Nephron (organoid): ENCODE measurements around the gene LEFTY2.
A peak's percentile ranks its signal among the peaks of the same experiment; 100 is the strongest.
"Not testable (repeated sequence)": the region's sequence is repeated elsewhere in the genome, so short reads cannot be mapped to it uniquely, and the experiment has no call there.

Experiments
- H3K27ac Mint-ChIP-seq, 3 experiments: 2 replicates each; pipeline ENCODE4 v1.8.0; 2020; ENCODE audit warnings: mixed read lengths in 3 of 3, mild to moderate bottlenecking in 2 of 3, moderate library complexity in 1 of 3
- H3K27me3 Mint-ChIP-seq: 2 replicates; pipeline ENCODE4 v1.8.0; 2021; ENCODE audit warnings: low read depth, mild to moderate bottlenecking, moderate library complexity, mixed read lengths
- H3K36me3 Mint-ChIP-seq: 2 replicates; pipeline ENCODE4 v1.8.0; 2020; ENCODE audit warnings: low read depth, mixed read lengths
- H3K4me1 Mint-ChIP-seq: 2 replicates; pipeline ENCODE4 v1.8.0; 2020; ENCODE audit warnings: mixed read lengths
- H3K4me3 Mint-ChIP-seq, 3 experiments: 2 replicates each; pipeline ENCODE4 v1.8.0; 2020; ENCODE audit warnings: mild to moderate bottlenecking in 3 of 3, mixed read lengths in 3 of 3, moderate library complexity in 2 of 3
- H3K9me3 Mint-ChIP-seq: 2 replicates; pipeline ENCODE4 v1.8.0; 2020; ENCODE audit warnings: mixed read lengths
- CTCF ChIP-seq, 3 experiments: fragments of 200-600 bp; sonication (generic); IDR thresholded peaks; one replicate each; pipeline ENCODE4 v1.5.0; 2021; ENCODE audit warnings: antibody characterized with exemption in 3 of 3; ENCODE audit not compliant: unreplicated experiment in 3 of 3

Gene LEFTY2

GRCh38 chr1:225888898-225889601 lies 52.0 kb downstream of the LEFTY2 start, which contains the start of gene LEFTY1:
LEFTY1 (minus strand) TSS chr1:225889146; CDS start chr1:225889066, 80 bp downstream.
- H3K9me3 Mint-ChIP-seq, result no peaks in the 10 kb centered on the region
- peak within 1 kb of the TSS; percentile 84 to 92 (median 89) for H3K27ac Mint-ChIP-seq
- H3K27me3 Mint-ChIP-seq, result no peaks in the 10 kb centered on the region
- peaks cover 29% of the 10 kb centered on the region for H3K4me1 Mint-ChIP-seq
- peak within 1 kb of the TSS; percentile 63 to 78 (median 65) for H3K4me3 Mint-ChIP-seq
- no peaks in the 10 kb centered on the region for H3K36me3 Mint-ChIP-seq
- TF ChIP-seq CTCF (IDR thresholded peaks at IDR 0.05; ENCODE audit: unreplicated experiment in 3 of 3), result no peak

GRCh38 chr1:225888289-225888897 lies 52.6 kb downstream of the LEFTY2 start:
- H3K27ac Mint-ChIP-seq, result peak overlapping the region; percentile 68 to 83 (median 81)
- peak overlapping the region; percentile 63 to 78 (median 65) for H3K4me3 Mint-ChIP-seq
- H3K36me3 Mint-ChIP-seq, result no peaks in the 10 kb centered on the region
- no peaks in the 10 kb centered on the region for H3K27me3 Mint-ChIP-seq
- peaks cover 29% of the 10 kb centered on the region for H3K4me1 Mint-ChIP-seq
- no peaks in the 10 kb centered on the region for H3K9me3 Mint-ChIP-seq
- TF ChIP-seq CTCF (IDR thresholded peaks at IDR 0.05; ENCODE audit: unreplicated experiment in 3 of 3), result no peak

- Mint-ChIP-seq H3K4me3 (peak overlapping the region; percentile 63 to 78 (median 65)), H3K4me1 (peaks cover 29% of the 10 kb centered on the region), H3K27ac (peak overlapping the region; percentile 68 to 83 (median 81))
- not testable (repeated sequence) for H3K9me3 Mint-ChIP-seq, H3K36me3 Mint-ChIP-seq, H3K27me3 Mint-ChIP-seq
Observed at GRCh38 chr1:225887554-225888288, 53.3 kb downstream of the LEFTY2 start.

- Mint-ChIP-seq H3K4me3 (peak overlapping the region; percentile 25 to 49 (median 34)), H3K27ac (peak overlapping the region in 1 of 3 experiments; percentile 29), H3K27me3 (no peaks in the 10 kb centered on the region), H3K36me3 (no peaks in the 10 kb centered on the region), H3K4me1 (peaks cover 29% of the 10 kb centered on the region), H3K9me3 (no peaks in the 10 kb centered on the region)
- TF ChIP-seq CTCF (IDR thresholded peaks at IDR 0.05; ENCODE audit: unreplicated experiment in 3 of 3), result no peak
Observed at GRCh38 chr1:225887030-225887314, 54.0 kb downstream of the LEFTY2 start.
